Caki2 (cell line): ENCODE results near the gene SPEF1. TPM values are rescaled to one million over a fixed set of nuclear protein-coding genes. Genes with fewer than 3 reads are reported as not detected.

Experiments used
- DNase-seq: peaks from one replicate; pipeline ENCODE4 v3.0.0-alpha.2; 2015; ENCODE audit warnings: low read depth
- in situ Hi-C: cut with HindIII; loops from 2 replicates; pipeline ENCODE4 v1.10.0; 2016; ENCODE audit warnings: low sequenced_read_pairs, low pct_unique_long_range_greater_than_20kb, mixed read lengths
- total RNA-seq: library from RNA; depleted of rRNA; stranded (reverse); fragments of >200 nt; shearing (Covaris generic); gene quantifications from 2 replicates; pipeline ENCODE4 v1.2.3, GENCODE V29; 2014; ENCODE audit warnings: low replicate concordance; rRNA removed

The SPEF1 gene
- total RNA-seq, 1 experiment from 2014 or later, result 0.54 TPM

GRCh38 chr20:3728876-3729275 is 52.4 kb downstream of the SPEF1 start:
- DNase-seq, result no peak
- in situ Hi-C loops, result no loop called here

GRCh38 chr20:3728354-3728753 is 52.9 kb downstream of the SPEF1 start:
- in situ Hi-C loops, result no loop called here

More at GRCh38 chr20:3728354-3728753, 52.9 kb downstream of the SPEF1 start:
- no peak for DNase-seq

Other genes starting within 250 kb of the SPEF1 start
- gene GFRA4, start 118.0 kb downstream of the SPEF1 start, total RNA-seq, result not detected in 2 replicates
- gene ADAM33, start 99.4 kb downstream of the SPEF1 start, total RNA-seq, result not detected in 2 replicates
- not detected in 2 replicates for gene SIGLEC1, start 68.8 kb downstream of the SPEF1 start, total RNA-seq
- gene HSPA12B, start 48.8 kb downstream of the SPEF1 start, total RNA-seq, result not detected in 2 replicates
- gene ADISSP, start 13.7 kb downstream of the SPEF1 start, total RNA-seq, result 70.6 and 73.8 TPM in 2 replicates
- 101 and 105 TPM in 2 replicates for gene CENPB, start 5.3 kb upstream of the SPEF1 start, total RNA-seq
- gene CDC25B, start 14.9 kb upstream of the SPEF1 start, total RNA-seq, result 33.0 and 34.1 TPM in 2 replicates
- 18.4 and 31.0 TPM in 2 replicates for gene AP5S1, start 39.1 kb upstream of the SPEF1 start, total RNA-seq
- gene MAVS, start 65.4 kb upstream of the SPEF1 start, total RNA-seq, result 10.0 and 12.1 TPM in 2 replicates
- gene PANK2, start 107.9 kb upstream of the SPEF1 start, total RNA-seq, result 48.8 TPM in 2 replicates
- gene RNF24, start 234.1 kb upstream of the SPEF1 start, total RNA-seq, result 2.6 and 17.3 TPM in 2 replicates